ENCODE data around the gene PNRC2. TPM values are rescaled to one million over a fixed set of nuclear protein-coding genes. Genes with fewer than 3 reads are reported as not detected.
"Not testable (repeated sequence)": the region's sequence is repeated elsewhere in the genome, so short reads cannot be mapped to it uniquely, and the experiment has no call there.

The PNRC2 gene
- total and polyA plus RNA-seq, 2 of the 13 experiments (the other 11 are each of a cell fraction or from before 2014, with no cell fraction given) = 74.9 to 97.5 TPM

DNA sequence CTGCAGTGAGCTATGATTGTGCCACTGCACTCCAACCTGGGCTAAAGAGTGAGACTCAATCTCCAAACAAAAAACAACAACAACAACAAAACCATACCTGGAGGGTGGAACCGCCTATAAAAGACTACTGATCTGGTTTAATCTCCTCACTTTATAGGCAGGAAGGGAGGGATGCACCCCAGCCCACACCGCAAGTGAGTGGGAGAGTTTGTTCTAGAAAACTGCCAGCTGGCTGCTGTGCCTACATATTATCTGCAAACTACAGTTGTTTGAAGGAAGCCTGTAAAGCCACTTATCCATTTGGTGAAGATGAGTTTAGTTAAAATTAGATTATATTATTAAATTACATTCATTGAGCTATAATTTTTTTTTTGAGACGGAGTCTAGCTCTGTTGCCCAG, 29.6 kb downstream of the PNRC2 start:
- Histone ChIP-seq H3K36me3 (replicated peaks in 1 of 2; ENCODE audit: control insufficient read depth in 1 of 2, insufficient read depth in 2 of 2, low read length in 2 of 2) (no peaks in the 10 kb centered on the region), H3K4me1 (ENCODE audit: insufficient read depth, low read length) (peaks cover 37% of the 10 kb centered on the region), H3K27me3 (ENCODE audit: control insufficient read depth in 1 of 2, insufficient read depth in 2 of 2, low read length in 2 of 2) (no peaks in the 10 kb centered on the region), H3K4me3 (replicated peaks in 1 of 3; ENCODE audit: insufficient read depth in 1 of 3, low read depth in 2 of 3, low read length in 3 of 3) (no peak overlapping the region), H2AFZ (ENCODE audit: low read length) (no peak overlapping the region), H4K20me1 (ENCODE audit: insufficient read depth, low read length) (no peaks in the 10 kb centered on the region), H3K79me2 (ENCODE audit: insufficient read depth, low read length) (no peaks in the 10 kb centered on the region), H3K4me2 (ENCODE audit: low read depth, low read length) (no peak overlapping the region), H3K9ac (ENCODE audit: insufficient read depth, low read depth, low read length) (no peak overlapping the region), H3K9me3 (ENCODE audit: low read length) (no peaks in the 10 kb centered on the region), H3K27ac (ENCODE audit: extremely low read length, insufficient read depth, low read length) (no peak overlapping the region)
- WGBS (ENCODE audit: low lambda C conversion rate) = 66% methylated on average over 3 of the region's 3 CpGs
- in situ Hi-C loops (cut with HindIII; ENCODE audit: extremely low pct_ligation_motif_present, low pct_unique_long_range_greater_than_20kb) = no loop called here
- DNase-seq (ENCODE audit: low spot score) (no peak), ATAC-seq (no peak), FAIRE-seq (no peak)
- TF ChIP-seq ZNF430 (CRISPR knock-in tag; IDR thresholded peaks at IDR 0.05) (no peak), SKI (IDR thresholded peaks at IDR 0.05; ENCODE audit: partially characterized antibody) (no peak), HOXD1 (CRISPR knock-in tag; IDR thresholded peaks at IDR 0.05) (no peak), ZKSCAN8 (CRISPR knock-in tag; IDR thresholded peaks at IDR 0.05; ENCODE audit: borderline replicate concordance) (no peak), EZH2 (conservative IDR thresholded peaks at IDR 0.05; ENCODE audit: low read depth, low read length) (no peak), SRSF9 (IDR thresholded peaks at IDR 0.05; ENCODE audit: borderline replicate concordance, insufficient read depth, low read depth, low read length, poor library complexity, severe bottlenecking) (no peak), ZKSCAN1 (IDR thresholded peaks at IDR 0.05; ENCODE audit: low read length) (no peak), ZMYM4 (CRISPR knock-in tag; IDR thresholded peaks at IDR 0.05) (no peak), BRCA1 (CRISPR knock-in tag; IDR thresholded peaks at IDR 0.05) (no peak)
- BruUV-seq (replicated peaks) = no TSS peak
- intact Hi-C loops (cut with micrococcal nuclease; ENCODE audit: unreplicated experiment) = no loop called here
- CTCF ChIA-PET (ENCODE audit: low intra/inter-chr PET ratio, low total read pairs) = no interaction called here
- POLR2A ChIA-PET = interaction anchor here (1.0 kb wide), 1 partner anchor 32 kb away, joined by 4 read pairs; no protein-coding TSS in a partner anchor

DNA sequence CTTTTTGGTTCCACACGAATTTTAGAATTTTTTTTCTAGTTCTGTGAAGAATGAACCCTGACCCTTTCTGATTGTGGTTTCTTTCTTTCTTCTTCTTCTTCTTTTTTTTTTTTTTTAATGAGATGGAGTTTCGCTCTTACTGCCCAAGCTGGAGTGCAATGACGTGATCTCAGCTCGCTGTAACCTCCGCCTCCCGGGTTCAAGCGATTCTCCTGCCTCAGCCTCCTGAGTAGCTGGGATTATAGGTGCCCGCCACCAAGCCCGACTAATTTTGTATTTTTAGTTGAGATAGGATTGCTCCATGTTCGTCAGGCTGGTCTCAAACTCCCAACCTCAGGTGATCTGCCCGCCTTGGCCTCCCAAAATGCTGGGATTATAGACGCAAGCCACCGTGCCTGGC, 32.4 kb downstream of the PNRC2 start:
- H4K20me1 ChIP-seq (ENCODE audit: insufficient read depth, low read length); intact Hi-C loops (cut with micrococcal nuclease; ENCODE audit: unreplicated experiment); POLR2A ChIA-PET; H3K27me3 ChIP-seq (ENCODE audit: control insufficient read depth in 1 of 2, insufficient read depth in 2 of 2, low read length in 2 of 2); FAIRE-seq; H3K4me3 ChIP-seq (replicated peaks in 1 of 3; ENCODE audit: insufficient read depth in 1 of 3, low read depth in 2 of 3, low read length in 3 of 3); ATAC-seq; H3K9ac ChIP-seq (ENCODE audit: insufficient read depth, low read depth, low read length); BruUV-seq (replicated peaks); in situ Hi-C loops (cut with HindIII; ENCODE audit: extremely low pct_ligation_motif_present, low pct_unique_long_range_greater_than_20kb); H3K36me3 ChIP-seq (replicated peaks in 1 of 2; ENCODE audit: control insufficient read depth in 1 of 2, insufficient read depth in 2 of 2, low read length in 2 of 2); H3K4me2 ChIP-seq (ENCODE audit: low read depth, low read length); H2AFZ ChIP-seq (ENCODE audit: low read length); H3K79me2 ChIP-seq (ENCODE audit: insufficient read depth, low read length); H3K27ac ChIP-seq (ENCODE audit: extremely low read length, insufficient read depth, low read length); H3K9me3 ChIP-seq (ENCODE audit: low read length); DNase-seq (ENCODE audit: low spot score); CTCF ChIA-PET (ENCODE audit: low intra/inter-chr PET ratio, low total read pairs): not testable (repeated sequence)
- H3K4me1 ChIP-seq (ENCODE audit: insufficient read depth, low read length) = peaks cover 23% of the 10 kb centered on the region
- WGBS (ENCODE audit: low lambda C conversion rate) = 86% methylated on average over 13 of the region's 13 CpGs
